Fibroblast of the conjunctiva (primary cell): ENCODE results near the gene CYGB.

Experiments used
- DNase-seq: peaks from one replicate; pipeline ENCODE4 v3.0.0-alpha.2; 2010; ENCODE audit warnings: low read depth

The CYGB gene

DNA sequence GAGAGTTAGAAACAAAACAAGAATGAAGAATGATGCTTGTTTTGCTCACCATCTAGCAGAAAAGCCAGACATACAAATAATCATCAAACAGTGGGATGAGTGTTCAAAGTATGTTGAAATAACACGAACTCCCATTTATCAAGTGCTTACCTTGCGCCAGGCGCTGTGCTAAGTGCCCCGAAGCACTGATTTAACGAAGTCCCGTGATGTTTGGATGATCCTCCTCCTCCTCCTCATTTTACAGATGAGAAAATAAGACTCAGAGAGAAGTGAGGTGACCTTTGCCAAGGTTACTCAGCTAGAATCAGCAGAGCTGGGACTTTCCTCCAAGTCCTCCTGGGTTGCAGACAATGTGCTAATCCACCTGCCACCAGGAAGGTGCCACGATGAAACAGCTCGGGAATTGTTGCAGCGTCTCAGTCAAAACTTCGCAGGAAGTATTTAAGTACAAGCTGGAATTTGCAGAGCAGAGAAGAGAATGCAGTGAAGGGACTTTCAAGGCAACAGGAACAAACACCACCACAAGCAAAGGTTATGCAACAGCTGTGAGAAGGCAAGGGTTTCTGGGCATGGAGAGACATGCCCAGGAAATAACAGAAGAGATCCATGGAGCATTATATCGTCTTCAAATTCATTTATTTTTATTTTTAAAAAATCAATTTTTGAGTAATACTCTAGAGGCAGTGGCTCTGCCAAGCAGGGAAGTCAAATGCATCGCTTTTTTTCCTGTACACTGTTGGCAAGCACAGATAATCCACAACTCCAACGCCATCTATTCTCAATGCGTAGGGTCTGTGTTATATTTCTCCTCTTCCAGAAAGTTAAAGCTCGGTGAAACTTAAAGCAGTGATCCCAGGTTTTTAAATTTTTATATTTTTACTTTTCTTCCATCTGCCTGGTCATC, 13.5 kb upstream of the CYGB start:
- no peak for DNase-seq

GRCh38 chr17:76549539-76549938, 12.0 kb upstream of the CYGB start:
- DNase-seq, result no peak

DNA sequence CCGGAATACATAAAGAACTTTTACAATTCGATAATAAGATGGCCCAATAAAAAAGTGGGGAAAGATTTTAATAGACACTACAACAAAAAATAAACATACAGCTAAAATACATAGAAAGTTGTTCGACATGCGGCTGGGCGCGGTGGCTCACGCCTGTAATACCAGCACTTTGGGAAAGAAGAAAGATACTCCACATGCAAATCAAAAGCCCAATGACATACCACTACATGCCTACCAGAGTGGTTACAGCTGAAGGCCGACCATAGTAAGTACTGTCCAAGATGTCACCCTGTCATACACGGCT, 11.7 kb upstream of the CYGB start:
- no peak for DNase-seq

DNA sequence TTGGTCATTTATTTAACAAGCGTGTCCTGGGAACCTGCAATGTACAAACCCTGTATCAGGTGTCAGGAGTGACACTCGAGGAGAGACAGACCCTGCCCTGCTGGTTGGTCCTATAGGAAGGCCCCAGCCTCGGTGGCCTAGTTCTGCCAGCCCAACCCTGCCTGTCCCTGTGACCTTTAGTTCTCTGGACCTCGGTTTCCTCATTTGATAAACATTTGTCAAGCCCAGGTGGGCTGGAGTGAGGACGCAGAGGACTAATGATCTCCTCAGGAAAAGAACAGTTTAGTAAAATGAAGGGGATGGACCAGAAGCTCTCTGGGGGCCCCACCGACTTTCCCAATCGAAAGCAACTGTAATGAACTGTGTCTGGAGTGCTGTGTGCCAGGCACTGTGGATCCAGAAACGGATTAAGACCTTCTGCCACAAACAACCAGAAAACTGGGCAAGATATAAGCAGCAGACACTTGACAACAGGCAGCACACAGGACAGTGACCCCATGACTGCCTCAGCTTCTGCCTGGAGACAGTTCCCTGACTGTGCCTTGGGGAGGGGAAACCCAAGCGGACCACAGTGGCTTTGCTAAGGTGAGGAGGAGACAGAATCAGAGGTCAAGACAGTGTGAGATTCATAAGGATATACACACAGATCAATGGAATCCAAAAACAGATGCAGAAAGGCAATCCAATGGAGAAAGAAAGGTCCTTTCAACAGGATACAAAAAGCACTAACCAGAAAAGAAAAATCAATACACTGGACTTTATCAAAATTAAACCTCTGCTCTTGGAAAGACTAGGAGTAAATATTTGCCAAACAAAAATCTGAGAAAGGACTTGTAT, 11.1 kb upstream of the CYGB start:
- DNase-seq, result no peak

DNA sequence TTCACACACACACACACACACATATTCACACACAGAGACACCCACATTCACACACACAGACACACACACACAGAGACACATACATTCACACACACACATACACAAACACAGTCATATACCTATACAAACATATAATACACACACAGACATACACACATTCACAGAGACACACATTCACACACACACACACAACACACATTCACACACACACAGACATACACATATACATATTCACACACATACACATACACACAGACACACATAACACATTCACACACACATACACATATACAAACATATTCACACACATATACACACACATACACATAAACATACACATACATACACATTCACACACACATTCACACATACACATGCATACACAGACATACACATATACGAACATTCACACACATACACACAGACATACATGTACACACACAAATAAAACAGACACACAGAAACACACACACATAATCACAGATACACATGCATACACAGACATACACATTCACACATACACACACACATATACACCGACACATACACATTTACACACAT, 10.2 kb upstream of the CYGB start:
- no peak for DNase-seq

- DNase-seq, result peak; percentile 64
Measured at GRCh38 chr17:76547183-76547641, 9.7 kb upstream of the CYGB start.

DNA sequence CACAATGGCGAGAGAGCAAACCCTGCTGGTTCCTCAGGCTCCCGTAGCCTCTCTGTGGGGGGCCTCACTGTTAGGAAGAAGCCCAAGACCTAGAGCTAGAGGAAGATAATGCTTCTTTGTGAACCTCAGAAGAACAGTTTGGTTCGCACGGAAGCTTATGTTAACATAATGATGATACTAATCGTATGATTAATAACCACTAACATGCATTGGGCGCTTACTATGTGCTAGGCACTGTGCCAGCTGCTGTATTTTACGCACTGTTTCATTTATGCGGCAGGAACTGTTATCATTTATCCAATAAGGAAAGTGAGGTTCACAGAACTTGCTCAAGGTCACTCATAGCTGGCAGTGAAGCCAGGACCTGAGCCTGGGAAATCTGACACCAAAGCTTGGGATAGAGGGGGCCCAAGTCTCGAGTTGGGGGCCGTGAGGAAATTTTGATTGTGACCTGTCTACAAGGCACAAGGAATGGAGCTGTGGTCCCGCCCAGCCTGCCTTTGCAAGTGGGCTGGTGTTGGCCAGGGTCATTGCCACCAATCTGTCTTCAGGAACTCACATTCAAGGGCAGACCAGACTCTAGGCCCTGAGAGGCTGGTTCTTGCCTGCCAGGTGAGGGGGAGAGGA, 9.2 kb upstream of the CYGB start:
- DNase-seq, result no peak

DNA sequence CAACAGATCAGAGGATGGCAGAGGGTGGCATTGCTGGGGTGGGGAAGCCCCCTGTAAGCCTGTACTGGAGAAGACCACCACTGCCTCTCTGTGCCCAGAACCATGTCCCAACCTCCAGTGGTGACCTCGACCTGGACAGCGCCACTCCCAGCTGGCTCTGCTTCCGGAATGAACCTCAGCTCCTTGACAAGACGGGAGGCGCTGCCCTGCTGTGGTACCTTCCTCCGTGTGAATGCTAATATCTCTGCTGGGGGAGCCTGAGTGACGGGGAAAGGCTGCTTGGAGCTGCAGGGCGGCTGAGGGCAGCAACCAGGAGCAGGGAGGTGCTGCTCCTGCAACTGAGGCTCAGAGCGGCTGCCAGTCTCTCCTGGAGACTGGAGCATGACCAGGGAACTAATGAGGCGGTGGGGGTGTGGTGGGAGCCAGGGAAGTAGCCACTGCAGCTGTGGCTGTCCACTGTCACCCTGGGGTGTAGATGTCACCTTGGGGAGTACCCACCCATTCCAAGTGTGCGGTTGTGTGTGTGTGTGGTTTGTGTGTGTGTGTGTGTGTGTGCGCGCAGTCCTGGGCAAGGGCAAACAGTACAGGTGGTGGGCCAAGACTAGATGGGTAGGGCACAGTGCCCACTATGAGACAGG, 8.5 kb upstream of the CYGB start:
- DNase-seq, result no peak

- no peak for DNase-seq
Measured at GRCh38 chr17:76544546-76545365, 7.2 kb upstream of the CYGB start.

GRCh38 chr17:76543826-76544545, 6.5 kb upstream of the CYGB start:
- no peak for DNase-seq

DNA sequence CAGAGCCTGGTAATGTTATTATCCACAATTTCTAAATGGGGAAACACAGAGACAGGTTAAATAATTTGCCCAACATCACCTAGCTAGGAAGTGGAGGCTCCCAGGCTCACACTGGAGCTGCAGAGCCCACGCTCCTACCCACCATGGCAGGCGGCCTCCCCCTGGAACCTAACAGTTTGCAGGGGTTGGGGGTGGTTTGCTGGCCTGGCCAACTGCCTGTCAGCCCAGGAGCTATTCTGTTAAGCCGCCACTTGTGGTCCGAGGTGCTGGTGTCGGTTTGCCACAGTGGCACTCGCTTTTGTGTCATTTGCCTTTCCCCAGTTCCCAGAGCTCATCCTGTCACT, 5.9 kb upstream of the CYGB start:
- DNase-seq, result no peak

DNA sequence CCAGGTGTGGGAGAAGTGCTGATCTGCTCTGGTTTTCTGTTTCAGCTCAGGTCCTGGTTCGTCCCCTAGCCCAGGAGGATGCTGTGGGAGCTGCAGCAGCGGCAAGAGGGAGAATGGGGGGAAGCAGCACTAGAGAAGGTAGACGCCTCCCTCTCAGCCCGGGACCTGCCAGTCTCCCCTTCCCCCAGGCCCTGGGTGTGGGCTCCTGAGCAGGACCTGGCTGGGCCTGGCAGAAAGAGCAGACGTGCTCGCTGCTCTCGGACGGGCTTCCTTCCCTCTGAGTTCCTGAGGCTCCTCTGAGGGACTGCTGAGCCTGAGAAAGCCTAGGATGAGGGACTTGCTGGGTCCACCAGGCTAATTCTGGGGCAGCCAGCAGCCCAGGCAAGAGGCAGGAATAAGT, 5.5 kb upstream of the CYGB start:
- DNase-seq, result no peak

- DNase-seq, result no peak
Measured at GRCh38 chr17:76542566-76542971, 5.1 kb upstream of the CYGB start.

- no peak for DNase-seq
Measured at GRCh38 chr17:76541739-76542454, 4.4 kb upstream of the CYGB start.

DNA sequence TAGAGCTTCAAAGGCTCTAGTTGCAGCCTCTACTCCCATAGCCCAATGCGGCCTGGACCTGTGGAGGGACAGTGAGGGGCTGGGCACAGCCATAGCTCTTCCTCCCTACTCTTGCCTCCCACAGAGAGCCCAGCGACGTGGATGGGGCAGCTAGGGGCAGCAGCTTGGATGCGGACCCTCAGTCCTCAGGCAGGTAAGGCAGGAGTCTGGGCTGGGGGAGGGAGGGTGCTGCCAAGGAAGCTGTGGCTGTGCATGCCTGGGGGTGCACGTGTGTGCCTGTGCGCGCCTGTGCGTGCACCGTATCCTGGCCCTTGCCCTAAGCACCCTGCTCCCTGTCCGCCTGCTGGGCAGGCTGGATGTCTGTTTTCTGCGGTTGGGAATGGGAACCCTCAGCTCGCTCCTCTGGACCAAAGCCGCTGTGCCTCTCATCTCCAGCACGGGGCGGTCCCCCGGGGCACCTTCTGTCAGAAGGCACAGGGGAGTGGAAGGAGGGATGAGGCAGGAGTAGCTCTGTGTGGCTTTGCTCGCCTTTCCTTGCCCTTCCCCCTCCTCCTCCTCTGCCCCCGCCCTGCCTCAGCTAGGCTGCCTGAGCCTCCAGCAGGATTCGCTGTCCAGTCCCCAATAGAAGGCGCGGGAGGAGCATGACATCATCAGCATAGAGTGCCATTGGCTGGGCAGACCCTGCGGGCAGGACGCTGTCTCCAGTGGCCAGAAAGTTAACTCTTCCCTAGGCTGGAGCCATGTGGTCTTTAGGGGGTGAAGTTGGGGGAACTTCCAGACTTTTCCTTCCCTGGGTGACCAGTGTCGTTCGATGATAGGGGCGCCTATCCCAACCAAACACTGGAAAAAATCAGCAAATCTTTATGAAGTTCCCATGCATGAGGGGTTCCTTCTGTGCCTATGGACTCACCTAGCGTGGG, 3.1 kb upstream of the CYGB start:
- peak; percentile 88 for DNase-seq

GRCh38 chr17:76539631-76540271, 2.2 kb upstream of the CYGB start, which contains the start of gene PRCD:
Gene PRCD, plus strand, starts transcription at chr17:76540044. Its CDS starts 98 bp downstream, at chr17:76540142.
- DNase-seq, result no peak

DNA sequence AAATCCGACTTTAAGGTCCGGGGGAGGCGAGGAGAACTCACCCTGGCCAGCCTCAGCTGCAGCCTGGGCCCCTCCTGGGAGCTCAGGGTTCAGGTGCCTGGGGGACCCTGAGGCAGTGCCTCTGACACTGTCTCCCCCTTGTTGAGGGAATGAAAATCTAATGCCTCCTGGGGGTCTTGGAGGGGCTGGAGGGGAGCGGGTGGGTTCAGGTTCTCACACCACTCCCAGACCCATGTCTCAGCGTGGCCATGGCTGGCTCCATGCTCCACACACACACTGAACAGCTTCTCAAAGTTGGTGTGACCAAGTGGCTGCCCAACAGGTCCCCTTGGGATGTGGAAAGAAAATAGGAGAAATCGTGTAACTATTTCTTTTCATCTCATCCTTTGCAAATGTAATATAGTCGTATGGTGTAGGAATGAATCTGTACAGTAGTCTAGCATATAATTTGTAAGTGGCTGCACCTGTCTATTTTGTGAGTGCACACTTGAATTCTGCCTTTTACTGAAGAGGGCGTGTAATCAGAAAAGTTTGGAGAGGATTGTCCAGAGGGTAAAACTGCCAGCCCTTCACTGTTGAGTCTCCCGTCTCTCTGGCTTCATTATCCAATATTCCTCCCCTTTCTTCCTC, 1.5 kb upstream of the CYGB start:
- DNase-seq, result no peak
